Uterus (tissue), 2 donors: ENCODE data around the gene PHLPP1.

Experiments
- POLR2A ChIP-seq, 2 donors: fragments of 450-650 bp; IDR thresholded peaks; one replicate each; pipeline ENCODE4 v1.6.1; 2016; ENCODE audit warnings: antibody characterized with exemption in 2 of 2, mild to moderate bottlenecking in 1 of 2, moderate library complexity in 1 of 2
- TF ChIP-seq, protein P1 (sequence below), 4 experiments: fragments of 200-600 bp in 2 of 4; fragments of 450-650 bp in 2 of 4; sonication (generic) in 2 of 4; IDR thresholded peaks; one replicate each; pipeline ENCODE4 v1.5.1; 2016 to 2019; ENCODE audit warnings: antibody characterized with exemption in 4 of 4, mild to moderate bottlenecking in 2 of 4, moderate library complexity in 1 of 4

DNA sequence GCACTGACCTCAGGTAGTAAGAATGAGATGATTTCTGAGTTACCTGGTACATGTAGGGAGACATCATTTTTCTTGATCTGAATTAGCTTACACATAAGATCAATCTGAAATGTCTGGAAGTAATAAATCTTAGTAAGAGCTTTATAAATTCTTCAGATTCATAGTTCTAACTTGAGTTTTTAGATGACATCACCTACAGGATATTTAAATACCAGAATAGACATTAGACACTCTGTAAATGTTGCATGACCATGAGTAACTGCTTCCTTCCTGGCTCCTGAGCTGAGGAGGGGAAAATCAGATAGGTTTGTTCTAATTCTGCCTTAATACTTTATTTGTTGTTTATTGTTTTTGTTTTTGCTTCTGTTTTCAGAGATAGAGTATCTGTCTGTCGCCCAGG is 181.8 kb downstream of the PHLPP1 start:
- no peak for TF ChIP-seq POLR2A (IDR thresholded peaks at IDR 0.05)
- TF ChIP-seq, protein P1, sequence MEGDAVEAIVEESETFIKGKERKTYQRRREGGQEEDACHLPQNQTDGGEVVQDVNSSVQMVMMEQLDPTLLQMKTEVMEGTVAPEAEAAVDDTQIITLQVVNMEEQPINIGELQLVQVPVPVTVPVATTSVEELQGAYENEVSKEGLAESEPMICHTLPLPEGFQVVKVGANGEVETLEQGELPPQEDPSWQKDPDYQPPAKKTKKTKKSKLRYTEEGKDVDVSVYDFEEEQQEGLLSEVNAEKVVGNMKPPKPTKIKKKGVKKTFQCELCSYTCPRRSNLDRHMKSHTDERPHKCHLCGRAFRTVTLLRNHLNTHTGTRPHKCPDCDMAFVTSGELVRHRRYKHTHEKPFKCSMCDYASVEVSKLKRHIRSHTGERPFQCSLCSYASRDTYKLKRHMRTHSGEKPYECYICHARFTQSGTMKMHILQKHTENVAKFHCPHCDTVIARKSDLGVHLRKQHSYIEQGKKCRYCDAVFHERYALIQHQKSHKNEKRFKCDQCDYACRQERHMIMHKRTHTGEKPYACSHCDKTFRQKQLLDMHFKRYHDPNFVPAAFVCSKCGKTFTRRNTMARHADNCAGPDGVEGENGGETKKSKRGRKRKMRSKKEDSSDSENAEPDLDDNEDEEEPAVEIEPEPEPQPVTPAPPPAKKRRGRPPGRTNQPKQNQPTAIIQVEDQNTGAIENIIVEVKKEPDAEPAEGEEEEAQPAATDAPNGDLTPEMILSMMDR (IDR thresholded peaks at IDR 0.05) = no peak
